ENCODE results near the gene RNF40.
"Not testable (repeated sequence)": the region's sequence is repeated elsewhere in the genome, so short reads cannot be mapped to it uniquely, and the experiment has no call there.

The RNF40 gene

DNA sequence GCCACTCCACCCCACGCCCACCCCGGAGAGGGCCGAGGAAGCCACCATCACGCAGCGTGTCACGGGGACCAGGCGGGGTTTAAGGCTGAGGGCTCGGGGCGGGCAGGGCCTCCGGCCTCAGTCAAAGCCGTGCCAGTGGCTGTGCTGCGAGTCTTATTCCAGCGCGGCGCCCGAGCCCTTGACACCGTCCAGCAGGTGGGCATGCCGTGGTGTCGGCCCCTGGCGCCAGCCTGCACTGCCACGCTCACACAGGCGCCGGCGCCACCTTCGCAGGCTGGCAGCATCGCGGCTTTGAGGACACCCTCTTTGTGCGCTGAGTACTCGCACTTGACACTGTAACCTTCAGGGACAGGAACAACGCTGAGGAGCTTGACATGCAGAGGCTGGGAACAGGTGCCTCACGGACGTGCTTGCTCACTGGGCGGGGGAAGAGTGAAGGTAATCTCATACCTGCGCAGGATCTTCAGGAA lies 58.9 kb downstream of the RNF40 start:
- no peak for DNase-seq (ENCODE audit: low spot score)

DNA sequence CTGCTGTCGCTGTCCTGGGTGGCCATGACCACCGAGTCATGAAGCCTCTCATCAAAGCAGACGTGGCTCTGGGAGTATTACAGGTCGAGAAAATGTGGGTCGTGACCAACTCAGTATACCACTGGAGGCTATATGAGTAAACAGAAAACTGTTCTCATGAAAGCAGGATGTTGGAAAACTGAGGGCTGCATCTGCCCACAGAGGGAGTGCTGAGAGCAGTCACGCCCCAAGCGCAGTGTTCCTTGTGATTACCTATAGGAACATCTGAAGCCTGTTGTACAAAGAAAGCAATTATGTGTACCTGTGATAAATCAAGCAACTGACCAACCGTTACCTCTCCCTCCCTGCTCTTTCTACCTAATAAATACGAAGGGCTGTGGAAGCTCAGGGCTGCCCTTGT lies 59.3 kb downstream of the RNF40 start:
- DNase-seq (ENCODE audit: low spot score), result not testable (repeated sequence)

DNA sequence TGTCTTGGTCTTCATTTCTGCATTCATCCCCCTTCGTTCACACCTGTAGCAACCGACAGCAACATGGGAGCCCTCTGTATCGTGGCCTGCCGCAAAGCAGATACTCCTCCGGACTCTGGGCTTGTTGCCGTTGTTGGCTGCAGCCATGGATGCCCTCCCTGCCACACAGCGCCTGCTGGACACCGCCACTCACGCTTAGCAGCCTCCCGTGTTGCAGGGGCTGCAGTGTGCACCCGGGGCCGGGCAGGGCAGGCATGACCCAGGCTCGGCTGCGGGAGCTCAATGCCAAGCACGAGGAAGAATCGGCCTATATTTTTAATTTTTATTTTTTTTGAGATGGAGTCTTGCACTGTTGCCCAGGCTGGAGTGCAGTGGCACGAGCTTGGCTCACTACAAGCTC lies 59.8 kb downstream of the RNF40 start:
- DNase-seq (ENCODE audit: low spot score), result no peak

Data from CD4-positive, alpha-beta T cell treated with Interleukin-2 at 100 ng/mL for 4 hours (primary cell).